OCI-LY1 (cell line): ENCODE results near the gene PPP2R2B.

Experiments used
- EZH2 ChIP-seq: fragments of 200-600 bp; sonication (generic), shearing (Covaris generic); IDR thresholded peaks from 2 replicates; pipeline ENCODE4 v1.8.0; 2017; ENCODE audit warnings: borderline replicate concordance, mixed run types, mild to moderate bottlenecking, antibody characterized with exemption, low read length, moderate library complexity, mixed read lengths
- TF ChIP-seq, protein P1 (sequence below): fragments of 200-600 bp; sonication (generic), shearing (Covaris generic); IDR thresholded peaks from 2 replicates; pipeline ENCODE4 v1.5.1; 2017; ENCODE audit warnings: mild to moderate bottlenecking, antibody characterized with exemption, low read length, moderate library complexity, mixed read lengths

DNA sequence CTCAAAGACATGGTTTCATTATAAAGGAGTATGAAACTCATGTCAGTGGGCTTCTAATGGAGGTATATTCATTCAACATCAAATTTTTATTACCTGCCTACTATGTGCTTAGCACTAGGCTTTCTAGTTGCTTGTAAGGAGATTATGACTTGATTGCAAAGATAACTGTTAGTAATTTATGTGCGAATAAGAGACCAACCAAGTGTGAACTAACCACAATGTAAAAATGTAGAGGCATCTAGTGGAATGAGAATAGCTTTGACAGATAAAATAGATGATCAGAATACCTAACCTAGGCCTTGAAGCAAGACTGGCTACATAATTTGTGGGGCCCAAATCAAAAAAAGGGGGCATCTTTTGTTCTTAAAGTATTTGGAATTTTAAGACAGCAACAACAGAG, 13.0 kb upstream of the PPP2R2B start:
- TF ChIP-seq, protein P1, sequence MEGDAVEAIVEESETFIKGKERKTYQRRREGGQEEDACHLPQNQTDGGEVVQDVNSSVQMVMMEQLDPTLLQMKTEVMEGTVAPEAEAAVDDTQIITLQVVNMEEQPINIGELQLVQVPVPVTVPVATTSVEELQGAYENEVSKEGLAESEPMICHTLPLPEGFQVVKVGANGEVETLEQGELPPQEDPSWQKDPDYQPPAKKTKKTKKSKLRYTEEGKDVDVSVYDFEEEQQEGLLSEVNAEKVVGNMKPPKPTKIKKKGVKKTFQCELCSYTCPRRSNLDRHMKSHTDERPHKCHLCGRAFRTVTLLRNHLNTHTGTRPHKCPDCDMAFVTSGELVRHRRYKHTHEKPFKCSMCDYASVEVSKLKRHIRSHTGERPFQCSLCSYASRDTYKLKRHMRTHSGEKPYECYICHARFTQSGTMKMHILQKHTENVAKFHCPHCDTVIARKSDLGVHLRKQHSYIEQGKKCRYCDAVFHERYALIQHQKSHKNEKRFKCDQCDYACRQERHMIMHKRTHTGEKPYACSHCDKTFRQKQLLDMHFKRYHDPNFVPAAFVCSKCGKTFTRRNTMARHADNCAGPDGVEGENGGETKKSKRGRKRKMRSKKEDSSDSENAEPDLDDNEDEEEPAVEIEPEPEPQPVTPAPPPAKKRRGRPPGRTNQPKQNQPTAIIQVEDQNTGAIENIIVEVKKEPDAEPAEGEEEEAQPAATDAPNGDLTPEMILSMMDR: no peak
- no peak for TF ChIP-seq EZH2
